Measurements from ENCODE around the gene MPHOSPH9.
"Not testable (repeated sequence)": the region's sequence is repeated elsewhere in the genome, so short reads cannot be mapped to it uniquely, and the experiment has no call there.

The MPHOSPH9 gene

DNA sequence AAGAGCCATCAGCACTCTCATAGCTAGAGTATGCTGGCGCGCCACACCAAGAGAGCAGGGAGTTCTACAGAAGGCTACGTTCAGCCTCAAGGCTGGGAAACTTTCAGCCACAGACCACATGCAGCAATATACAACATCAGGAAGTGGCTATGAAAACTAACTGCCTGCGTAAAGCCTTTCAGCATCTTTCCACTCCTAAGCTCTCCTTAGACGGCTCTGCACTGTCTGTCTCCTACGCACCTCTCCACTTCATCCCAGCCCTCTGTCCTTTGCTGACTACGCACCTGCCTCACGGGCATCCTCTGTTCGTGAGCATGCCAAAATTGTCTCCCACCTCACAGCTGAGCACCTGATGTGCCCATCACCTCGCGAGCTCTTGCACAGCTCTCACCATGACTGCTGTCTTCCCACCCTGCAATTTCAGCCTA, 9.7 kb downstream of the MPHOSPH9 start:
- DNase-seq, result peak in 2 of 4 experiments; percentile 15 to 22

- DNase-seq, result not testable (repeated sequence)
These were observed 25.1 kb downstream of the MPHOSPH9 start for GRCh38 chr12:123207815-123208214.

GRCh38 chr12:123206794-123207193, 26.1 kb downstream of the MPHOSPH9 start:
- not testable (repeated sequence) for DNase-seq

- DNase-seq, result no peak
These were observed 32.5 kb downstream of the MPHOSPH9 start for GRCh38 chr12:123200414-123200813.

- DNase-seq, result no peak
These were observed 33.0 kb downstream of the MPHOSPH9 start for GRCh38 chr12:123199936-123200335.

- no peak for DNase-seq
These were observed 45.3 kb downstream of the MPHOSPH9 start for GRCh38 chr12:123187637-123188036.

- DNase-seq, result no peak
These were observed 52.8 kb downstream of the MPHOSPH9 start for GRCh38 chr12:123180171-123180570.

DNA sequence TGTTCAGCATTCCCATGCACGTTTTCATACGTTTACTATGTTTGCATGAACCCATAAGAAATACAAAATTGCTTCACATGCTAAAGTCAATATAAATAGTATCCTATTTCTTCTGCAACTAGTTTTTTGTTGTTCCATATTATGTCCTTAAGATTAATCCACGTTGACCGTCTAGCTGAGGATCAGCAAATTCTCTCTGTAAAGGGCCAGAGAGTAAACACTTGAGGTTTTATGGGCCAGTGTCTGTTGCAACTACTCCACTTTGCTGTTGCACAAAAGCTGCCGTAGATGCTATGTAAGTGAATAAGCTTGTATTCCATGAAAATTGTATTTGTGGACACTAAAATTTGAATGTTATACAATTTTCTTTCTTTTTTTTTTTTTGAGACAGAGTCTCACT, 61.0 kb downstream of the MPHOSPH9 start:
- no peak for DNase-seq

GRCh38 chr12:123167329-123167728, 65.6 kb downstream of the MPHOSPH9 start:
- no peak for DNase-seq

DNA sequence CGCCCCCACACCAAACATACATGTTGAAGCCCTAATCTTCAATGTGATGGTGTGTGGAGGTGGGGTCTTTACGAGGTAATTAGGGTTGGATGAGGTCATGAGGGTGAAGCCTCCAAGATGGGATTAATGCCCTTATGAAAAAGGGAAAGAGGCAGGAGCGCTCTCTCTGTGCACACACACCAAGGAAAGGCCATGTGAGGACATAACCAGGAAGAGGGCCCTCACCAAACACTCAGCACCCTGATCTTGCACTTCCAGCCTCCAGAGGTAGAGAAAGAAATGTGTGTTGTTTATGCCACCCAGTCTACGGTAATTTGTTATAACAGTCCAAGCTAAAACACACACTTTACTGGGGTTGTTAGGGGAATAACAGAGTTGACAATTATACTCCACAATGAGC, 67.4 kb downstream of the MPHOSPH9 start:
- DNase-seq, result no peak

DNA sequence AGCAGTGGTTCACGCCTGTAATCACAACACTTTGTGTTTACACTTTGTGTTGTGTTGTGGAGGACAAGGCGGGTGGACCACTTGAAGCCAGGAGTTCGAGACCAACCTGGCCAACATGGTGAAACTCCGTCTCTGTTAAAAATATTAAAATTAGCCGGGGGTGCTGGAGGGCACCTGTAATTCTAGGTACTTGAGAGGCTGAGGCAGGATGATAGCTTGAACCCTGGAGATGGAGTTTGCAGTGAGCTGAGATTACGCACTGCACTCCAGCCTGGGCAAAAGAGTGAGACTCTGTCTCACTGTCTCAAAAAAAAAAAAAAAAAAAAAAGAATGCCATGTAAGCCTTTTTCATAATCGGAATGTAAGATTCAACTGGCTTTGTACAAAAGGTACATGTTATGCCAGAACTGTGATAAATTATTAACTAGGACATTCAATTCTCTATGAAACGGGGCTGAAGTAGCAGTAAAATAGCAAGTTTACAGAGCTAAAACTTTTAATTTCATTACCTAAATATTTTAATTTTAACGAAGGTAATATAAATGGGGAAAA, 68.2 kb downstream of the MPHOSPH9 start:
- no peak for DNase-seq

DNA sequence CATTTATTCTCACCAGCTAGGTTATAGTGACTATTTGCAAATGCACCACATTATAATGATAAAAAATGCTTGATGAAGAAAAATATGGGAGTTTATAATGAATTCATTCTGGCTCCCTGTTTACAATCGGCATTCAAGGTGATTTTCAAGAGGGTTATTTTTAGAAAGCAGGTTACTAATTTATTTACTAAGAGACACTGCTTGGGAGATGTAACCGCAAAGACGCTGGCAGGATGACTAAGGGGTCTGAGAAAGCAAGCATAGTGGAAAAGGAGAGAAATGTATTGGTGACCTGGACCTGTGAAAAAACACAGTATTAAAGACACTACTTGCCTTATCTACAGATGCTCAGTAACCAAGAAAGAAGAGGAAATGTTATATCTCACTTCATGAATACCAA, 68.7 kb downstream of the MPHOSPH9 start:
- DNase-seq, result no peak

GRCh38 chr12:123163227-123163626, 69.7 kb downstream of the MPHOSPH9 start:
- no peak for DNase-seq

GRCh38 chr12:123160801-123161487, 72.0 kb downstream of the MPHOSPH9 start:
- no peak for DNase-seq

DNA sequence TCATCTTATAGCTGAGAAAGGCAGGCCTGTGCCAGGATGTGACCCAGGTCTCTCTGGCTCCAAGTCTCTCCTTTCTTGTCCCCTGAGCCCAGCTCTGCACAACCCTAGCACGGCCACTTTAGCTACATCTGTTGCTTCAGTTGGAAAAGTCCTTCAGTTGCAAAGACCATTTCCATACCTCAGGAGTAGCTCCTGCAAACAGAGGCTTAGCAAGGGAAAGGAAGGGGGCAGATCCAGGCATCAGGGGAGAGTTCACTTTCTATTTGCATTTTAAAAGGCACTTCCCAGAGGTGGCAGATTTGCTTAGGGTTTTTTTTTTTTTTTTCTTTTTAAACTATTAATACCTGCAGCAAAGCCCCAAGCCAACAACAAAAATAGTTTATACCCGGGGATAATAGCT, 79.0 kb downstream of the MPHOSPH9 start:
- DNase-seq, result no peak

DNA sequence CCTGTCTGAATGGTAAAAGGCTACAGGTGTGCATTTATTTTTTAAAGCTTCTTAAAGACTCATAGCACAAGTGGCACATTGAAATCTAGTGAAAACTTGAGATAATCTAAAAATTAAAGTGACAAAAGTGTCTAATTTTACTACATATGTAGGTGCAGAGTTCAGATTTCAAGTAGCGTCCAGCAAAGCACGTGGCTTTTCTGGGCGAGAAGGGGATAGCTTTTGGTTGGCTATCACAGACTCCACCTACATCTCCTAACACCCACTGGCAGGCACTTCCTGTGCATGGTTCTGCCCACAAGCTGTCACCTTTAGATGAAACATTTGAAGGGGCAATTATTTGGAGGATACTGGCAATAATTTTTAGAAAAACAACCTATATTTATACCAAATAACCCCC, 80.1 kb downstream of the MPHOSPH9 start:
- DNase-seq, result no peak

- DNase-seq, result no peak
These were observed 81.2 kb downstream of the MPHOSPH9 start for GRCh38 chr12:123151457-123152454.

- peak in 3 of 4 experiments; percentile 14 to 64 (median 41) for DNase-seq
These were observed 82.0 kb downstream of the MPHOSPH9 start, which contains the start of gene PITPNM2 for GRCh38 chr12:123150744-123151456. TSS of gene PITPNM2 (minus strand) at chr12:123151090. CDS start at chr12:123034590, 116,500 bp downstream.

GRCh38 chr12:123150275-123150743, 82.6 kb downstream of the MPHOSPH9 start:
- DNase-seq, result no peak

GRCh38 chr12:123149501-123150274, 83.3 kb downstream of the MPHOSPH9 start:
- DNase-seq, result no peak

DNA sequence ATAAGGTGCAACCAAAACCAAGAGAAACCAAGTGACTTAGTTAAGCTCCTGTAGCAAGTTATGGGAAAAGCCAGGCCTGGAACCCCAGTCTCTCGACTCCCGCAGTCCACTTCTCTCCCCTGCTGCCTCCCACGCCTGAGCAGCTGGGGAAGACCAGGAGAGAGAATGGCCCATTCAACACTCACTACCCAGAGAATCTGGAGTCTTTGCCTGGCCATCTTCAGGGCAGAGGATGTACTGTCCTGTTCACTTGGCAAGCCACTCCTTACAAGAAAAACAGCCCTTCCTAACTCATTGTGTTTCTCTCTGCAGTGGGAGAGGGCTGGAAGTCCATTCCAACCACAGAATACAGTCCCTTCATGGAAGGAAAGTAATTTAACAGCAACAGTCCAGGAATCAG, 83.9 kb downstream of the MPHOSPH9 start:
- no peak for DNase-seq

DNA sequence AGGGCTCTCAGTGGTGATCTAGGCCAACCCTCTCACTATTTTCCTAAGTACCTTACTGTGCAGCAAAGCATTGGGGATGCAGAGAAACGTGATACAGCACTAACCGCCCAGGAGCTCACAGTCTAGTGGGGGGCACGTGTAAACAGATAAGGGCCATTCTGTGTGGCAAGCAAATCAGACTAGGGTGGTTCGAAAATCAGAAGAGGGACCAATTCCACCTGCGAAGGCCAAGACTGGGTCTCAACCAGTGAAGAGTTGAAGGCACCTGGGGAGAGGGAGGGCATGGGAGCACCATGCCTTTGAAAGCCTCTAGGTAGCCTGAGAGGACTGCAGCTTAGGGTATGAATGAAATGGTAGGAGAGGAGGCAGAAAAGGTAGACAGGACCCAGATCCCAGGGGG, 84.3 kb downstream of the MPHOSPH9 start:
- no peak for DNase-seq
